ENCODE results near the gene OR13A1.
"Not testable (repeated sequence)": the region's sequence is repeated elsewhere in the genome, so short reads cannot be mapped to it uniquely, and the experiment has no call there.

OR13A1 gene

DNA sequence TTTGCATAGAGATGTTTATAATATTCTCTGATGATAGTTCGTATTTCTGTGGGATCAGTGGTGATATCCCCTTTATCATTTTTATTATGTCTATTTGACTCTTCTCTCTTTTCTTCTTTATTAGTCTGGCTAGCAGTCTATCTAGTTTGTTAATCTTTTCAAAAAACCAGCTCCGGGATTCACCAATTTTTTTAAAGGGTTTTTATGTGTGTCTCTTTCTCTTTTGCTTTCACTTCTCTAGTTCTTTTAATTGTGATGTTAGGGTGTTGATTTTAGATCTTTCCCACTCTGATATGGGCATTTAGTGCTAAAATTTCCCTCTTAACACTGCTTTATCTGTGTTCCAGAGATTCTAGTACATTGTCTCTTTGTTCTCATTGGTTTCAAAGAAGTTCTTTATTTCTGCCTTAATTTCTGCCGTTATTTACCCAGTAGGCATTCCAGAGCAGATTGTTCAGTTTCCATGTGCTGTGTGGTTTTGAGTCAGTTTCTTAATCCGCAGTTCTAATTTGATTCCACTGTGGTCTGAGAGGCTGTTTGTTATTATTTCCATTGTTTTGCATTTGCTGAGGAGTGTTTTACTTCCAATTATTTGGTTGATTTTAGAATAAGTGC is 17.0 kb downstream of the OR13A1 start:
- in situ Hi-C loops (cut with HindIII; ENCODE audit: low pct_ligation_motif_present, low pct_unique_long_range_greater_than_20kb, low sequenced_read_pairs); DNase-seq: not testable (repeated sequence)

- in situ Hi-C loops (cut with HindIII; ENCODE audit: low pct_ligation_motif_present, low pct_unique_long_range_greater_than_20kb, low sequenced_read_pairs): no loop called here
Measured at GRCh38 chr10:45294681-45295080, 20.7 kb downstream of the OR13A1 start.

DNA sequence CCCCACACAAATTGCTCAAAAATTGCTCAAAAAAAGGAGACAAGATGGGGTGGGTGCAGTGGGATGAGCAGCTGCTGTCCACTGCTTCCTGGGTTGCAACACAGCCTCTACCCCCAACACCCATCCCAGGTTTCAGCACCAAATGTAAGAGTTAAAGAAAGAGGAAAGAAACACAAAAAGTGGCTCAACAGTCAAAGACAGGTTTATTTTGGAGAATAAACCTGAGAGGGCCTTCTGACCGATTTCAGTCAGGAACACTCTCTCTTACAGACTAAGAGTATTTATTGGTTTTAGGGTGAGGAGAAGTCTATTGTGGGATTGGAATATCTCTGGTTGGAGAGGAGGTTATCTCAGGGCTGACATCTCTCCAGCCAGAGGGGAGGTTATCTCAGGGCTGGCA is 28.4 kb downstream of the OR13A1 start:
- no peak for DNase-seq
- in situ Hi-C loops (cut with HindIII; ENCODE audit: low pct_ligation_motif_present, low pct_unique_long_range_greater_than_20kb, low sequenced_read_pairs): no loop called here

More at GRCh38 chr10:45294681-45295080, 20.7 kb downstream of the OR13A1 start:
- no peak for DNase-seq

GRCh38 chr10:45282061-45282460 is 33.3 kb downstream of the OR13A1 start:
- no peak for DNase-seq
- in situ Hi-C loops (cut with HindIII; ENCODE audit: low pct_ligation_motif_present, low pct_unique_long_range_greater_than_20kb, low sequenced_read_pairs): no loop called here

- no peak for DNase-seq
- in situ Hi-C loops (cut with HindIII; ENCODE audit: low pct_ligation_motif_present, low pct_unique_long_range_greater_than_20kb, low sequenced_read_pairs): no loop called here
Measured at GRCh38 chr10:45280113-45280760, 35.2 kb downstream of the OR13A1 start.

- in situ Hi-C loops (cut with HindIII; ENCODE audit: low pct_ligation_motif_present, low pct_unique_long_range_greater_than_20kb, low sequenced_read_pairs): no loop called here
Measured at GRCh38 chr10:45279682-45280081, 35.7 kb downstream of the OR13A1 start.

DNA sequence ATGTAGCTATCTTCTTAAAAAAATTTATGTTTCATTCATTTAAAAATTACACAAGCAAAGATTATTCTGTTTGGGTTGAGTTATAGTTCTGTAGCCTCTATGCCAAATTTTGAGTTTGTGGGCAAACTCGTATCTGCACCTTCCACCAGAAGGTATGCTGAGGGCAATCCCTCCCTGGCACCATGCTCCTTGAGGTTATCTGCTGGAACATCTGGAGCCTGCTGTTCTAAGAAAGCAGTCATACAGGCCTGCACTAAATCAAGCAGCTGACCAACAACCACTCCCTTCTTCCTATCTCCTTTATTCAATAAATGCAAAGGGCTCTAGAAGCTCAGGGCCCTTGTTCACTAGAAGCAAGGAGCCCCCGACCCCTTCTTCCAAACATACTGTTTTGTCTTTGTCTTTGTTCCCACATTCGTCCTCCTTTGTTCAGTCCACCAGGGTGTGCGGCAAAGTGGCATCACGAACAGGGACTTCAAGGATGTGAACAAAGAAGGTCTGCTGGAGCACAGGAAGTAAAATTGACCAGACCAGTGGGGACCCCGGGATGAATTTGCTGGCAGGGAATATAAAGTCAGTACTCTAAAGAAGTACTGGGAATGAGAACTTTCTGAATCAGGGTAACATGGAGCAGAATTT is 36.4 kb downstream of the OR13A1 start:
- in situ Hi-C loops (cut with HindIII; ENCODE audit: low pct_ligation_motif_present, low pct_unique_long_range_greater_than_20kb, low sequenced_read_pairs): no loop called here
- no peak for DNase-seq

More at GRCh38 chr10:45279682-45280081, 35.7 kb downstream of the OR13A1 start:
- DNase-seq: no peak

GRCh38 chr10:45276146-45276545 is 39.3 kb downstream of the OR13A1 start:
- in situ Hi-C loops (cut with HindIII; ENCODE audit: low pct_ligation_motif_present, low pct_unique_long_range_greater_than_20kb, low sequenced_read_pairs); DNase-seq: not testable (repeated sequence)

DNA sequence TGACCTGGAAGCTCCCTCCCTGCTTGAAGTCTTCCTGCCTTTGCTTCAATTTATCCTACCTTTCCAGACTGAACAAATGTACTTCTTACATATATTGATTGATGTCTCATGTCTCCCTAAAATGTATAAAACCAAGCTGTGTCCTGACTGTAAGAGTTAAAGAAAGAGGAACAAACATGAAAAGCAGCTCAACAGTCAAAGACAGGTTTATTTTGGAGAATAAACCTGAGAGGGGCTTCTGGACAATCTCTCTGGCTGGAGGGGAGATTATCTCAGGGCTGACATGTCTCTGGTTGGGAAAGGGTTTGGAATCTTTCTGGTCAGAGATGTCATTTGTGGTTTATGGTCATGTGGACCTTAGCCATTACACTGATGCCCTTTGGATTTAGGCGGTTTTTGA is 41.0 kb downstream of the OR13A1 start:
- in situ Hi-C loops (cut with HindIII; ENCODE audit: low pct_ligation_motif_present, low pct_unique_long_range_greater_than_20kb, low sequenced_read_pairs): no loop called here
- no peak for DNase-seq

GRCh38 chr10:45267777-45268176 is 47.6 kb downstream of the OR13A1 start:
- in situ Hi-C loops (cut with HindIII; ENCODE audit: low pct_ligation_motif_present, low pct_unique_long_range_greater_than_20kb, low sequenced_read_pairs); DNase-seq: not testable (repeated sequence)

DNA sequence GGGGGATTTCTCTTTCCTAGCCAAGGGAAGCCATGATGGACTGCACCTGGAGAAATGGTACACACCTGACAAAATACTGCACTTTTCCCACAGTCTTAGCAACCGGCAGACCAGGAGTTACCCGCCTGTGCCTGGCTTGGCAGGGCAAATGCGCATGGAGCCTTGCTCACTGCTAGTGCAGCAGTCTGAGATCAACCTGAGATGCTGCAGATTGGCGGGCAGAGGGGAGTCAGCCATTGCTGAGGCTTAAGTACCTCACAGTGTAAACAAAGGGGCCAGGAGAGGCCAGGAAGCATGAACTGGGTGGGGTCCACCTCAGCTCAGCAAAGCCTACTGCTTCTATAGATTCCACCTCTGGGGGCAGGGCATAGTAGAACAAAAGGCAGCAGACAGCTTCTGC is 49.4 kb downstream of the OR13A1 start:
- in situ Hi-C loops (cut with HindIII; ENCODE audit: low pct_ligation_motif_present, low pct_unique_long_range_greater_than_20kb, low sequenced_read_pairs): no loop called here
- no peak for DNase-seq

DNA sequence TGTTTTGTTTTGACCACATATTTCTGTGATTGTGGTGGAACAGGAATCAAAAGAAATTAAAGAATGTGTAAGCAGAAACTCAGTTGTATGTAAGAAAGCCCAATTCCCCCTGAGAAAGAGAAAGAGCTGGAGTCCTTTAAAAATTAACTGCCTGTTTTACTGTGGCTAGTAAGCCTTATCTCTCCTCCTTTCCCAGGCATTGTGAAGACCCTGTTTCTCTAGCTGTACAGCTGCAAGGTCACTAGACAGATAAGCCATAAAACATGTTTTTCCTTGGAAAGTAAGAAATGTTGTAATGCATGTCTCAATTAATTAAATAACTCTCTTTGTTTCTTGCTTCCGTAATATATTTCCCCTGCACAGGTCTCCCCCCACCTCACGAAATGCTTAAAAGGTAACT is 53.5 kb downstream of the OR13A1 start:
- in situ Hi-C loops (cut with HindIII; ENCODE audit: low pct_ligation_motif_present, low pct_unique_long_range_greater_than_20kb, low sequenced_read_pairs): no loop called here

DNA sequence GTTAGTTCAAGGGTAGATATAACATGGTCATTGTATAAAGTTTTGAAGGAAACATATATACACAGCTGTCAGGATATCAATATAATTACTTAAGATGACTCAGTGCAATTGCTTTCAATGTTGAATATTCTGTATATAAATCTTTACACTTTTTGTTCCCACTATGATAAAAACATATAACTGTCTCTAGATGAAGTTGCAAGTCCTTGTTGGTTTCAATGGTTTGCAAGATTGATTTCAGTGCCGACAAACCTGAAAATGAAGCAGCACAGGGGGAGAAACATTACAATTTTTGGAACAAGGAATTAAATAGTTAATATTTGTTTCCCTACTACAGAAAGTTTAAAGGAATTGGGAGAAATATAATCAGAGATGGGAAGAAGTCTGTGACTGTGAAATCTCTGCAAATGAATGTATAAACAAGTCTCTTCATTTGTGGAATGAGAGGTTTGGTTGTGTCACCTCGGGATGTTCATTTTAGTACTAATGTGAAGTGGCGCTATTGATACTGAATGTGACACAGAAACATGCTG is 54.1 kb downstream of the OR13A1 start:
- in situ Hi-C loops (cut with HindIII; ENCODE audit: low pct_ligation_motif_present, low pct_unique_long_range_greater_than_20kb, low sequenced_read_pairs): no loop called here

More for the DNA sequence above, 53.5 kb downstream of the OR13A1 start:
- no peak for DNase-seq

DNA sequence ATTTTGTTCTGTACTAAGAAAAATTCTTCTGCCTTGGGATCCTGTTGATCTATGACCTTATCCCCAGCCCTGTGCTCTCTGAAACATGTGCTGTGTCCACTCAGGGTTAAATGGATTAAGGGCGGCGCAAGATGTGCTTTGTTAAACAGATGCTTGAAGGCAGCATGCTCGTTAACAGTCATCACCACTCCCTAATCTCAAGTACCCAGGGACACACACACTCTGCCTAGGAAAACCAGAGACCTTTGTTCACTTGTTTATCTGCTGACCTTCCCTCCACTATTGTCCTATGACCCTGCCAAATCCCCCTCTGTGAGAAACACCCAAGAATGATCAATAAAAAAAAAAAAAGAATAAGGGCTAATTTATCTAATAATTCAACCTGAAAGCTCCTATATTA is 54.8 kb downstream of the OR13A1 start:
- in situ Hi-C loops (cut with HindIII; ENCODE audit: low pct_ligation_motif_present, low pct_unique_long_range_greater_than_20kb, low sequenced_read_pairs); DNase-seq: not testable (repeated sequence)

More for the DNA sequence above, 54.1 kb downstream of the OR13A1 start:
- DNase-seq: no peak

DNA sequence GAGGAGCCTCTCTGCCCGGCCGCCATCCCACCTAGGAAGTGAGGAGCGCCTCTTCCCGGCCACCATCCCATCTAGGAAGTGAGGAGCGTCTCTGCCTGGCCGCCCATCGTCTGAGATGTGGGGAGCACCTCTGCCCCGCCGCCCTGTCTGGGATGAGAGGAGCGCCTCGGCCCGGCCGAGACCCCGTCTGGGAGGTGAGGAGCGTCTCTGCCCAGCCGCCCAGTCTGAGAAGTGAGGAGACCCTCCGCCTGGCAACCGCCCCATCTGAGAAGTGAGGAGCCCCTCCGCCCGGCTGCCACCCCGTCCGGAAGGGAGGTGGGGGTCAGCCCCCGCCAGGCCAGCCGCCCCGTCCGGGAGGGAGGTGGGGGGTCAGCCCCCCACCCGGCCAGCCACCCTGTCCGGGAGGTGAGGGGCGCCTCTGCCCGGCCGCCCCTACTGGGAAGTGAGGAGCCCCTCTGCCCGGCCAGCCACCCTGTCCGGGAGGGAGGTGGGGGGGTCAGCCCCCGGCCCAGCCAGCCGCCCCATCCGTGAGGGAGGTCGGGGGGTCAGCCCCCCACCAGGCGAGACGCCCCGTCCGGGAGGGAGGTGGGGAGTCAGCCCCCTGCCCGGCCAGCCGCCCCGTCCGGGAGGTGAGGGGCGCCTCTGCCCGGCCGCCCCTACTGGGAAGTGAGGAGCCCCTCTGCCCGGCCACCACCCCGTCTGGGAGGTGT is 55.5 kb downstream of the OR13A1 start:
- DNase-seq; in situ Hi-C loops (cut with HindIII; ENCODE audit: low pct_ligation_motif_present, low pct_unique_long_range_greater_than_20kb, low sequenced_read_pairs): not testable (repeated sequence)

- DNase-seq: no peak
- in situ Hi-C loops (cut with HindIII; ENCODE audit: low pct_ligation_motif_present, low pct_unique_long_range_greater_than_20kb, low sequenced_read_pairs): no loop called here
Measured at GRCh38 chr10:45257600-45257999, 57.8 kb downstream of the OR13A1 start.

GRCh38 chr10:45256246-45256645 is 59.2 kb downstream of the OR13A1 start:
- in situ Hi-C loops (cut with HindIII; ENCODE audit: low pct_ligation_motif_present, low pct_unique_long_range_greater_than_20kb, low sequenced_read_pairs): no loop called here
- no peak for DNase-seq

DNA sequence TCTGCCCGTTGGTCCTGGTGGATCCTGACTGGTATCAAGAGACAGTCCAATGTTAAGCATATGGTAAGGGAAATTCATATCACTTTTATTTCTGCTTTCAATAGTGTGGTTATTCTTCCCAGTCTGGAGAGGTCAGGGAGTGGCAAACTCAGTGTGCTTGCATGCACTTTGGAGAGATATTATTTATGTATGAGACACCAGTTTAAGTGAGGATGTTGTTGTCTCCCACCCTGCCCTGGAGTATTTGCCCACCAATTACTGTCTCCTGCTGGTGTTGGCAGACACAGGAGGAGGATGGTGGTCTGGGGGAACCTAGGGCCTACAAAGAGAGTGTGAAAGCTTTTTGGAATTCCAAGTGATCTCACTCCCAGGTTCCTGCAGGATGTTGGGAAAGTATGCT is 59.7 kb downstream of the OR13A1 start:
- in situ Hi-C loops (cut with HindIII; ENCODE audit: low pct_ligation_motif_present, low pct_unique_long_range_greater_than_20kb, low sequenced_read_pairs): no loop called here
- DNase-seq: no peak

- in situ Hi-C loops (cut with HindIII; ENCODE audit: low pct_ligation_motif_present, low pct_unique_long_range_greater_than_20kb, low sequenced_read_pairs): no loop called here
- no peak for DNase-seq
Measured at GRCh38 chr10:45254892-45255291, 60.5 kb downstream of the OR13A1 start.
